ENCODE data around the gene CLASRP. TPM values are rescaled to one million over a fixed set of nuclear protein-coding genes. Genes with fewer than 3 reads are reported as not detected.

CLASRP gene
- total RNA-seq, 1 experiment from 2014 or later, result 79.9 TPM

GRCh38 chr19:45070861-45071544 lies 32.2 kb downstream of the CLASRP start (continued):
- no peak for TF ChIP-seq JUND (IDR thresholded peaks at IDR 0.05)
- no peak for TF ChIP-seq EZH2 (IDR thresholded peaks at IDR 0.05)
- TF ChIP-seq EZH2phosphoT487 (IDR thresholded peaks at IDR 0.05; ENCODE audit: borderline replicate concordance), result no peak
- no peak for TF ChIP-seq SP1 (IDR thresholded peaks at IDR 0.05; ENCODE audit: low read depth)
- TF ChIP-seq ZNF274 (IDR thresholded peaks at IDR 0.05; ENCODE audit: low read depth, low read length), result no peak
- no peak for TF ChIP-seq FOSL1 (IDR thresholded peaks at IDR 0.05; ENCODE audit: low read depth)

DNA sequence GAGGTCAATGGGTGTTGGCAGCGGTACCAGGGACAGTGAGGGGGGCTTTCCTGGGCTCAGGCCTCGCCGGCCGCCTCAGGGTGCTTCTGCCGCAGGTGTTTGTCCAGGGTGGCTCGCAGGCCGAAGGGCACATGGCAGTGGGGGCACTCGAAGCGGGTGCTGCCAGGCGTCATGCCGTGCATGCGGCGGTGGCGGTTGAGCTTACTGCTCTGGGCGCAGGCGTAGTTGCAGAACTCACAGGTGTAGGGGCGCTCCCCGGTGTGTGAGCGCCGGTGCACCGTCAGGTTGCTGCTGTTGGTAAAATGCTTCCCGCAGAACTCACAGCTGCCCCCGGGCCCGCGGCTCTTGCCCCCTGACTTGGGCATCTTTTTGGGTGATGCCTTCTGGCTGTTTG lies 32.7 kb downstream of the CLASRP start:
- BruUV-seq (replicated peaks), result no TSS peak
- TF ChIP-seq POLR2AphosphoS5 (IDR thresholded peaks at IDR 0.05; ENCODE audit: low read depth, low read length), result no peak
- no peak for TF ChIP-seq EZH2phosphoT487 (IDR thresholded peaks at IDR 0.05; ENCODE audit: borderline replicate concordance)
- TF ChIP-seq SRF (IDR thresholded peaks at IDR 0.05; ENCODE audit: low read depth), result no peak
- TF ChIP-seq REST (IDR thresholded peaks at IDR 0.05; ENCODE audit: low read depth), result no peak
- TF ChIP-seq ZNF274 (IDR thresholded peaks at IDR 0.05; ENCODE audit: low read depth, low read length), result no peak
- no peak for TF ChIP-seq POLR2A (IDR thresholded peaks at IDR 0.05; ENCODE audit: borderline replicate concordance, extremely low read depth, insufficient read depth, insufficient read length)
- TF ChIP-seq CBX3 (IDR thresholded peaks at IDR 0.05; ENCODE audit: low read depth), result no peak
- TF ChIP-seq, protein P1, sequence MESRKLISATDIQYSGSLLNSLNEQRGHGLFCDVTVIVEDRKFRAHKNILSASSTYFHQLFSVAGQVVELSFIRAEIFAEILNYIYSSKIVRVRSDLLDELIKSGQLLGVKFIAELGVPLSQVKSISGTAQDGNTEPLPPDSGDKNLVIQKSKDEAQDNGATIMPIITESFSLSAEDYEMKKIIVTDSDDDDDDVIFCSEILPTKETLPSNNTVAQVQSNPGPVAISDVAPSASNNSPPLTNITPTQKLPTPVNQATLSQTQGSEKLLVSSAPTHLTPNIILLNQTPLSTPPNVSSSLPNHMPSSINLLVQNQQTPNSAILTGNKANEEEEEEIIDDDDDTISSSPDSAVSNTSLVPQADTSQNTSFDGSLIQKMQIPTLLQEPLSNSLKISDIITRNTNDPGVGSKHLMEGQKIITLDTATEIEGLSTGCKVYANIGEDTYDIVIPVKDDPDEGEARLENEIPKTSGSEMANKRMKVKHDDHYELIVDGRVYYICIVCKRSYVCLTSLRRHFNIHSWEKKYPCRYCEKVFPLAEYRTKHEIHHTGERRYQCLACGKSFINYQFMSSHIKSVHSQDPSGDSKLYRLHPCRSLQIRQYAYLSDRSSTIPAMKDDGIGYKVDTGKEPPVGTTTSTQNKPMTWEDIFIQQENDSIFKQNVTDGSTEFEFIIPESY (IDR thresholded peaks at IDR 0.05; ENCODE audit: extremely low read depth, insufficient replicate concordance, low read length), result no peak
- no peak for TF ChIP-seq YY1 (IDR thresholded peaks at IDR 0.05; ENCODE audit: extremely low read depth, insufficient replicate concordance, low read depth, low read length)
- TF ChIP-seq FOSL1 (IDR thresholded peaks at IDR 0.05; ENCODE audit: low read depth), result no peak
- TF ChIP-seq, protein P2, sequence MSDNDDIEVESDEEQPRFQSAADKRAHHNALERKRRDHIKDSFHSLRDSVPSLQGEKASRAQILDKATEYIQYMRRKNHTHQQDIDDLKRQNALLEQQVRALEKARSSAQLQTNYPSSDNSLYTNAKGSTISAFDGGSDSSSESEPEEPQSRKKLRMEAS (IDR thresholded peaks at IDR 0.05), result no peak
- no peak for TF ChIP-seq ELF1 (IDR thresholded peaks at IDR 0.05; ENCODE audit: borderline replicate concordance, low read depth)
- TF ChIP-seq RAD21 (IDR thresholded peaks at IDR 0.05; ENCODE audit: low read depth), result no peak
- no peak for TF ChIP-seq EZH2 (IDR thresholded peaks at IDR 0.05)
- no peaks in the 10 kb centered on the region for H3K9me3 ChIP-seq (ENCODE audit: control insufficient read depth in 1 of 2, insufficient read depth in 1 of 2, low read depth in 1 of 2, low read length in 2 of 2)
- no peaks in the 10 kb centered on the region for H3K9me2 ChIP-seq (ENCODE audit: insufficient read depth)
- H2AFZ ChIP-seq (ENCODE audit: low read depth, low read length, poor library complexity, severe bottlenecking), result no peak overlapping the region
- RAD21 ChIA-PET (ENCODE audit: low non-redundant PET in 1 of 2, low total read pairs in 2 of 2, uncharacterized antibody in 2 of 2, unreplicated experiment in 2 of 2), result no interaction called here
- POLR2A ChIA-PET, result interaction anchor here (0.9 kb wide), 1 partner anchor 33 kb away, joined by 3 read pairs; the partner anchor contains the start of gene CLASRP
- no peak overlapping the region for H3K4me2 ChIP-seq (ENCODE audit: low read length)
- peaks cover 26% of the 10 kb centered on the region for H3K79me2 ChIP-seq (ENCODE audit: insufficient read depth, low read length)
- H3K36me3 ChIP-seq (ENCODE audit: control insufficient read depth in 1 of 2, insufficient read depth in 2 of 2, low read length in 2 of 2), result peaks cover 10 to 20% of the 10 kb centered on the region in 2 experiments; a peak in 3 of 4 replicates
- no peak overlapping the region for H3K9ac ChIP-seq (ENCODE audit: low read length)
- H4K20me1 ChIP-seq (ENCODE audit: insufficient read depth), result no peaks in the 10 kb centered on the region
- intact Hi-C loops (cut with micrococcal nuclease), result no loop called here
- ATAC-seq (no peak), DNase-seq (ENCODE audit: low read depth, low spot score) (no peak)
- no peaks in the 10 kb centered on the region for H3K27me3 ChIP-seq (ENCODE audit: insufficient read depth, low read length)
- H3K27ac ChIP-seq (ENCODE audit: low read depth, low read length), result no peak overlapping the region
- CTCF ChIA-PET, result interaction anchor here (0.7 kb wide), 1 partner anchor 12 kb away, joined by 3 read pairs; no protein-coding TSS in a partner anchor
- no peak overlapping the region for H3K4me3 ChIP-seq (replicated peaks in 1 of 2; ENCODE audit: low read depth in 1 of 2, low read length in 2 of 2)
- peaks cover 10 to 11% of the 10 kb centered on the region in 2 experiments; a peak in 3 of 4 replicates for H3K4me1 ChIP-seq (ENCODE audit: control insufficient read depth in 1 of 2, insufficient read depth in 2 of 2, low read length in 2 of 2)

Measured in HCT116 (cell line).